Activated CD8-positive, alpha-beta memory T cell treated with anti-CD3 and anti-CD28 coated beads for 24 hours (primary cell): ENCODE data around the gene TRIM56.
A peak's percentile ranks its signal among the peaks of the same experiment; 100 is the strongest.
"Not testable (repeated sequence)": the region's sequence is repeated elsewhere in the genome, so short reads cannot be mapped to it uniquely, and the experiment has no call there.

ENCODE experiments used
- DNase-seq: peaks from one replicate; pipeline ENCODE4 v3.0.0-alpha.2; 2020

The TRIM56 gene

GRCh38 chr7:101092266-101092905 is 7.1 kb downstream of the TRIM56 start:
- not testable (repeated sequence) for DNase-seq

- DNase-seq: no peak
Observed at GRCh38 chr7:101093906-101094305, 8.6 kb downstream of the TRIM56 start.

- no peak for DNase-seq
Observed at GRCh38 chr7:101094376-101094775, 9.1 kb downstream of the TRIM56 start.

- DNase-seq: no peak
Observed at GRCh38 chr7:101094791-101095375, 9.6 kb downstream of the TRIM56 start.

GRCh38 chr7:101096331-101096956 is 11.2 kb downstream of the TRIM56 start:
- DNase-seq: no peak

GRCh38 chr7:101096957-101097347 is 11.7 kb downstream of the TRIM56 start:
- no peak for DNase-seq

- DNase-seq: no peak
Observed at GRCh38 chr7:101097561-101097960, 12.3 kb downstream of the TRIM56 start.

- peak; percentile 74 for DNase-seq
Observed at GRCh38 chr7:101099969-101100781, 14.9 kb downstream of the TRIM56 start.

GRCh38 chr7:101100858-101101847 is 15.9 kb downstream of the TRIM56 start:
- no peak for DNase-seq

- DNase-seq: no peak
Observed at GRCh38 chr7:101102026-101102425, 16.7 kb downstream of the TRIM56 start.

- not testable (repeated sequence) for DNase-seq
Observed at GRCh38 chr7:101103701-101104100, 18.4 kb downstream of the TRIM56 start.

- DNase-seq: no peak
Observed at GRCh38 chr7:101104193-101104713, 19.0 kb downstream of the TRIM56 start.

- DNase-seq: no peak
Observed at GRCh38 chr7:101104799-101105198, 19.5 kb downstream of the TRIM56 start.

GRCh38 chr7:101105248-101105647 is 20.0 kb downstream of the TRIM56 start:
- DNase-seq: not testable (repeated sequence)

GRCh38 chr7:101106386-101106785 is 21.1 kb downstream of the TRIM56 start:
- DNase-seq: no peak

- DNase-seq: no peak
Observed at GRCh38 chr7:101108330-101108857, 23.1 kb downstream of the TRIM56 start.

- no peak for DNase-seq
Observed at GRCh38 chr7:101108961-101109360, 23.7 kb downstream of the TRIM56 start.

GRCh38 chr7:101109368-101109767 is 24.1 kb downstream of the TRIM56 start:
- DNase-seq: no peak

- DNase-seq: no peak
Observed at GRCh38 chr7:101111261-101111660, 26.0 kb downstream of the TRIM56 start.

GRCh38 chr7:101112233-101112632 is 27.0 kb downstream of the TRIM56 start:
- no peak for DNase-seq

- not testable (repeated sequence) for DNase-seq
Observed at GRCh38 chr7:101113140-101113539, 27.9 kb downstream of the TRIM56 start.

- DNase-seq: no peak
Observed at GRCh38 chr7:101113836-101114235, 28.6 kb downstream of the TRIM56 start.
